HCT116 (cell line): ENCODE data around the gene CDK1. TPM values are rescaled to one million over a fixed set of nuclear protein-coding genes. Genes with fewer than 3 reads are reported as not detected.

ENCODE experiments used
- ATAC-seq: fragments of 200-7000 bp; cut with Tn5 transposase; 2 replicates; pipeline ENCODE4 v1.9.1; 2020; ENCODE audit warnings: mild to moderate bottlenecking, moderate library complexity
- BruUV-seq: library from RNA; stranded (reverse); fragments of 400-500 nt; replicated peaks from 2 replicates; lab custom pipeline; 2021; lab: Mats Ljungman, UMichigan
- CTCF ChIA-PET: fragments of 300-600 bp; sonication (Branson Sonifier 250); formaldehyde crosslinking; loops from one replicate; lab custom pipeline; 2021; ENCODE audit warnings: antibody characterized with exemption; lab: Charles Lee
- POLR2A ChIA-PET: fragments of 300-600, 350-600 bp; sonication (Branson Sonifier 250); formaldehyde crosslinking; loops from one replicate; lab custom pipeline; 2021; ENCODE audit warnings: antibody characterized with exemption; lab: Charles Lee
- RAD21 ChIA-PET, 2 experiments: fragments of 300-600 bp; sonication (Branson Sonifier 250); formaldehyde crosslinking; loops; one replicate each; lab custom pipeline; 2023; ENCODE audit warnings: low total read pairs in 2 of 2; ENCODE audit not compliant: uncharacterized antibody in 2 of 2, unreplicated experiment in 2 of 2, low non-redundant PET in 1 of 2; lab: Charles Lee
- DNase-seq: peaks from one replicate; pipeline ENCODE4 v3.0.0-alpha.2; 2010; ENCODE audit warnings: low read depth, low spot score
- H2AFZ ChIP-seq: fragments of 200-600 bp; shearing (Covaris generic), sonication (generic); 2 replicates; pipeline ENCODE4 v1.6.1; 2017; ENCODE audit warnings: low read depth, mixed run types, mixed read lengths, antibody characterized with exemption, low read length; ENCODE audit not compliant: poor library complexity, severe bottlenecking
- H3K27ac ChIP-seq: 2 replicates; pipeline ENCODE4 v1.5.1; 2012; ENCODE audit warnings: low read depth, low read length
- H3K27me3 ChIP-seq: fragments of 200-600 bp; sonication (generic); 2 replicates; pipeline ENCODE4 v1.6.1; 2016; ENCODE audit warnings: mixed run types, low read length, mixed read lengths; ENCODE audit not compliant: insufficient read depth
- H3K36me3 ChIP-seq, 2 experiments: fragments of 200-500 bp in 1 of 2; fragments of 200-600 bp in 1 of 2; sonication (Bioruptor generic) in 1 of 2; sonication (generic) in 1 of 2; 2 replicates each; pipeline versions ENCODE4 v1.5.1 to v1.6.1; 2014 to 2016; ENCODE audit warnings: low read length in 2 of 2, inconsistent platforms in 1 of 2, mixed read lengths in 1 of 2, mixed run types in 1 of 2; ENCODE audit not compliant: insufficient read depth in 2 of 2, control insufficient read depth in 1 of 2
- H3K4me1 ChIP-seq, 2 experiments: fragments of 200-600 bp in 1 of 2; sonication (generic) in 1 of 2; 2 replicates each; pipeline versions ENCODE4 v1.5.1 to v1.6.1; 2012 to 2017; ENCODE audit warnings: low read length in 2 of 2, inconsistent platforms in 1 of 2, mild to moderate bottlenecking in 1 of 2, mixed read lengths in 1 of 2, mixed run types in 1 of 2, moderate library complexity in 1 of 2; ENCODE audit not compliant: insufficient read depth in 2 of 2, control insufficient read depth in 1 of 2
- H3K4me2 ChIP-seq: fragments of 200-600 bp; sonication (generic); 2 replicates; pipeline ENCODE4 v1.6.1; 2017; ENCODE audit warnings: mixed run types, low read length, mixed read lengths
- H3K4me3 ChIP-seq, 2 experiments: fragments of 200-600 bp in 1 of 2; sonication (generic) in 1 of 2; replicated peaks in 1 of 2; 2 replicates each; pipeline ENCODE4 v1.5.1; 2011 to 2016; ENCODE audit warnings: low read length in 2 of 2, control low read depth in 1 of 2, low read depth in 1 of 2, mild to moderate bottlenecking in 1 of 2, mixed read lengths in 1 of 2, mixed run types in 1 of 2
- H3K79me2 ChIP-seq: fragments of 200-600 bp; sonication (generic); 2 replicates; pipeline ENCODE4 v1.6.1; 2017; ENCODE audit warnings: mild to moderate bottlenecking, mixed run types, low read length, moderate library complexity, mixed read lengths; ENCODE audit not compliant: insufficient read depth
- H3K9ac ChIP-seq: fragments of 200-600 bp; sonication (generic); 2 replicates; pipeline ENCODE4 v1.6.1; 2016; ENCODE audit warnings: low read length, mixed read lengths
- H3K9me2 ChIP-seq: fragments of 200-600 bp; sonication (generic), shearing (Covaris generic); 2 replicates; pipeline ENCODE4 v1.6.1; 2017; ENCODE audit warnings: mixed run types, mild to moderate bottlenecking, moderate library complexity; ENCODE audit not compliant: insufficient read depth
- H3K9me3 ChIP-seq, 2 experiments: fragments of 200-500 bp in 1 of 2; fragments of 200-600 bp in 1 of 2; sonication (Bioruptor generic) in 1 of 2; sonication (generic) in 1 of 2; 2 replicates each; pipeline ENCODE4 v1.6.1; 2014 to 2017; ENCODE audit warnings: low read length in 2 of 2, mixed read lengths in 2 of 2, inconsistent platforms in 1 of 2, low read depth in 1 of 2, mild to moderate bottlenecking in 1 of 2, mixed run types in 1 of 2, moderate library complexity in 1 of 2; ENCODE audit not compliant: control insufficient read depth in 1 of 2, insufficient read depth in 1 of 2
- H4K20me1 ChIP-seq: fragments of 200-600 bp; sonication (generic), shearing (Covaris generic); 2 replicates; pipeline ENCODE4 v1.6.1; 2017; ENCODE audit warnings: mixed run types, mild to moderate bottlenecking, moderate library complexity; ENCODE audit not compliant: insufficient read depth
- CBX3 ChIP-seq: IDR thresholded peaks from 2 replicates; pipeline ENCODE4 v1.6.1; 2012; ENCODE audit warnings: low read depth
- EGR1 ChIP-seq: IDR thresholded peaks from 2 replicates; pipeline ENCODE4 v1.6.1; 2012; ENCODE audit warnings: low read depth
- ELF1 ChIP-seq: IDR thresholded peaks from 2 replicates; pipeline ENCODE4 v1.6.1; 2012; ENCODE audit warnings: low read depth, borderline replicate concordance
- EZH2 ChIP-seq: fragments of 200-600 bp; sonication (generic); IDR thresholded peaks from 2 replicates; pipeline ENCODE4 v1.6.1; 2017; ENCODE audit warnings: antibody characterized with exemption, mixed run types
- EZH2phosphoT487 ChIP-seq: fragments of 200-600 bp; IDR thresholded peaks from 2 replicates; pipeline ENCODE4 v1.6.1; 2018; ENCODE audit warnings: antibody characterized with exemption, borderline replicate concordance
- FOSL1 ChIP-seq: IDR thresholded peaks from 2 replicates; pipeline ENCODE4 v1.6.1; 2012; ENCODE audit warnings: low read depth
- MAX ChIP-seq: IDR thresholded peaks from 2 replicates; pipeline ENCODE4 v1.6.1; 2012
- POLR2A ChIP-seq: IDR thresholded peaks from 2 replicates; pipeline ENCODE4 v1.7.0; 2011; ENCODE audit warnings: borderline replicate concordance; ENCODE audit not compliant: insufficient read depth, insufficient read length; ENCODE audit errors: extremely low read depth
- POLR2AphosphoS5 ChIP-seq: IDR thresholded peaks from 2 replicates; pipeline ENCODE4 v1.6.1; 2011; ENCODE audit warnings: mild to moderate bottlenecking, low read depth, low read length, moderate library complexity
- RAD21 ChIP-seq: IDR thresholded peaks from 2 replicates; pipeline ENCODE4 v1.6.1; 2012; ENCODE audit warnings: low read depth, mild to moderate bottlenecking
- REST ChIP-seq: IDR thresholded peaks from 2 replicates; pipeline ENCODE4 v1.6.1; 2012; ENCODE audit warnings: low read depth
- SIN3A ChIP-seq: IDR thresholded peaks from 2 replicates; pipeline ENCODE4 v1.6.1; 2012; ENCODE audit warnings: low read depth
- SP1 ChIP-seq: IDR thresholded peaks from 2 replicates; pipeline ENCODE4 v1.6.1; 2012; ENCODE audit warnings: low read depth
- SRF ChIP-seq: IDR thresholded peaks from 2 replicates; pipeline ENCODE4 v1.6.1; 2012; ENCODE audit warnings: low read depth
- TCF7L2 ChIP-seq: IDR thresholded peaks from 2 replicates; pipeline ENCODE4 v1.7.0; 2011; ENCODE audit warnings: borderline replicate concordance, inconsistent platforms; ENCODE audit not compliant: insufficient read depth, insufficient read length; ENCODE audit errors: extremely low read depth
- YY1 ChIP-seq: IDR thresholded peaks from 2 replicates; pipeline ENCODE4 v1.6.1; 2011; ENCODE audit warnings: low read length, low read depth, moderate library complexity, mild to moderate bottlenecking; ENCODE audit not compliant: insufficient replicate concordance; ENCODE audit errors: extremely low read depth
- ZBTB33 ChIP-seq: IDR thresholded peaks from 2 replicates; pipeline ENCODE4 v1.6.1; 2011; ENCODE audit warnings: mild to moderate bottlenecking, low read length, moderate library complexity; ENCODE audit not compliant: insufficient replicate concordance; ENCODE audit errors: extremely low read depth
- intact Hi-C: fragments of 100-400 bp; cut with micrococcal nuclease; formaldehyde crosslinking; loops from 2 replicates; pipeline ENCODE4 v1.10.0; 2022
- total RNA-seq: library from RNA; stranded (reverse); gene quantifications from one replicate; pipeline ENCODE4 v1.2.1, GENCODE V29; 2021; ENCODE audit not compliant: unreplicated experiment

CDK1 gene
- total RNA-seq, 1 experiment from 2014 or later, result 104 TPM

- Histone ChIP-seq H3K36me3 (no peaks in the 10 kb centered on the region), H3K9me2 (no peaks in the 10 kb centered on the region), H3K4me2 (no peak overlapping the region), H3K79me2 (no peaks in the 10 kb centered on the region), H2AFZ (no peak overlapping the region), H3K27ac (no peak overlapping the region), H3K9ac (no peak overlapping the region), H3K9me3 (no peaks in the 10 kb centered on the region), H3K27me3 (no peaks in the 10 kb centered on the region), H4K20me1 (no peaks in the 10 kb centered on the region), H3K4me1 (no peaks in the 10 kb centered on the region), H3K4me3 (no peak overlapping the region)
- RAD21 ChIA-PET, result no interaction called here
- BruUV-seq, result no TSS peak
- TF ChIP-seq POLR2AphosphoS5 (no peak), MAX (no peak), SRF (no peak), CBX3 (no peak), SP1 (no peak), RAD21 (no peak), EGR1 (no peak), ZBTB33 (no peak), EZH2phosphoT487 (no peak), REST (no peak), ELF1 (no peak), YY1 (no peak), SIN3A (no peak), EZH2 (no peak), TCF7L2 (no peak), POLR2A (no peak), FOSL1 (no peak)
- intact Hi-C loops, result no loop called here
- DNase-seq (no peak), ATAC-seq (no peak)
- CTCF ChIA-PET, result interaction anchor here (0.6 kb wide), 1 partner anchor 331 kb away, joined by 3 read pairs; no protein-coding TSS in a partner anchor
- POLR2A ChIA-PET, result no interaction called here
Measured at GRCh38 chr10:60821656-60822055, 43.4 kb downstream of the CDK1 start.
